HG03060 (cell line): ENCODE data around the gene SRGAP3.

Experiments
- ATAC-seq: cut with Tn5 transposase; IDR thresholded peaks from one replicate; pipeline ENCODE4 v1.9.1; 2021; ENCODE audit warnings: low read depth, moderate number of reproducible peaks; ENCODE audit not compliant: unreplicated experiment

SRGAP3 gene

DNA sequence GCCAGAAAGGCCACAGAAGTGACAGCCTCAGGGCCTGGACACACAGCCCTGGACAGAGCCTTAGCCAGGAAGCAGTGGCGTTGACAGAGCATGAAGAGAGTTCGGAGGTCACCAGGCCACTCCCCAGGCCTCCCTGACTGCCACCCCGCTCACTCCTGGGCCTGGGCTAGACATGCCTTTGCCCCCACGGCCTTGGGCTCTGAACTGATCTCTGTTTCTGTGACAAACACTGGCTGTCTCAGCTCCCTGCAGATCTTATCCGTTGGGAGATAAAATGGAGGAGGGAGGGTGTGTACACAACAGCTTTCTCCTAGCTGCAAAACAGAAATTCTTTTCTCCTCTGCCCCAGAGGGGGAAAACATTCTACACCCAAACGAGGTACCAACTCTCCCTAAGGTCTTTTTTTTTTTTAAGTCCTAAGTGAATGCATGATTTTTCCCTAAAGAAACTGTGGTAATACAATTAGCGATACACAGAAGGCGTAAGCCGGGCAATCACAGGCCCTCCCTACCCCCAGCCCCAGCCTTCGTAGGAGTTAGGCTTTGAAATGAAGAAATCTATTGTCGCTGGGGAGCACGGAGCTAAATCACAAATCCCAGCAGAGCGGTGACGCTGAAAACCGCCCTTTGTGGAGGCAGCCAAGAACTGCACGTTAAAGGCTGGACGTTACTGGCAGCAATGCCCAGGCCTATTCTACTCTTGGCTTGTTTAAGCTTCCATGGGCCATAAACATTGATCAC is 45.0 kb downstream of the SRGAP3 start:
- ATAC-seq: no peak

DNA sequence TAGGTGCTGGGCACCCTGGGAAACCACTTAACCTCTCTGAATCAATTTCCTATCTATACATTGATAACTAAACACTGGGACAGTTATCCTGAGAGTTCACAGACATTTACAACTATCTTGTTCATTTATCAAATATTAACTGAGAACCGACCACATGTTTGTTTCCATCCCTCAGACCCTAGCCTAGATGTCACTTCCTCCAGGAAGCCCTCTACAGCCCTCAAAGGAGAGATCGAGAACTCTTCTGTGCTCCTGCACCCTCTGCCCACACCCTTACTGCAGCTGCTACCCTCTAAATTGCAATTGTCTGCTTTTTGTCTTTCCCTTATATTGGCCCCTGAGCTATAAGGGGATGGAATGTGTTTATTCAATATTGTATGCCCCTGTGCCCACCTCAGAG is 46.1 kb downstream of the SRGAP3 start:
- ATAC-seq: no peak

DNA sequence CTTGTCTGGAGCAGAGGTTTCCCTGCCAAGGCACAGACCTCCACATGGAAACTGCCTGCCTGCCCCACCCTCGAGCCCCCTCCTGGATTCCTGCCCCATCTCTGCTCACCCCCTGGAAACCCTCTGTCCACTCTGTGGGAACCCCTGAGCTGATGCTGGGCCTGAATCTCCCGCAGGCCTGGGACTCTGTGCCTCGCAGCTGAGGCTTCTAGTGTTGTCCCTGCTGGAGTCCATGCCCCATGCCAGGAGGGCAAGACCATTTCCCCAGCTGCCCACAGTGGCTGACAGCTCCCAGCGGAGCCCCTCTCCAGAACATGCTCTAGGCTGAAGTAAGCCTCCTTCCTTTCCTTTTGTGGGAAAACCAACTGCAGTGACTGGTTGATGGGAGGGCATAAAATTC is 46.9 kb downstream of the SRGAP3 start:
- ATAC-seq: no peak

DNA sequence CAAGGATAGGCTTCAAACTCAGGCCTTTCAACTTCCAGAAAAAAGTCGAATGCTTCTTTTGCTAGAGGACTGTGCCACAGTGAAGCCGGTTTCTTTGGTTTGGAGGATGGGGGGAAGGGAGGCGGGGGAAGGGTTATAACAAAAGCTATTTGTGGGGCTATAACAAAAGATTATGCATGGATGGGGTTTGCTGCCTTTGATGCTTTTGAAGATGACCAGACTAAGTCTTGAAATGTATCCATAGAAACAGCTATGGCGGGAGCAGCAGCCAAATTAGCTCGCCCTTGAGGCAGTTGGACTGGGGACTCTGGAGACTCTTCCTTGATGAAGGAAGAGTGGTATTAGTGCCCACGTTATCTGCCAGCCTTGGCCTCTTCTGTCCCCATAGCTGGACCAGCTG is 47.5 kb downstream of the SRGAP3 start:
- ATAC-seq: no peak

DNA sequence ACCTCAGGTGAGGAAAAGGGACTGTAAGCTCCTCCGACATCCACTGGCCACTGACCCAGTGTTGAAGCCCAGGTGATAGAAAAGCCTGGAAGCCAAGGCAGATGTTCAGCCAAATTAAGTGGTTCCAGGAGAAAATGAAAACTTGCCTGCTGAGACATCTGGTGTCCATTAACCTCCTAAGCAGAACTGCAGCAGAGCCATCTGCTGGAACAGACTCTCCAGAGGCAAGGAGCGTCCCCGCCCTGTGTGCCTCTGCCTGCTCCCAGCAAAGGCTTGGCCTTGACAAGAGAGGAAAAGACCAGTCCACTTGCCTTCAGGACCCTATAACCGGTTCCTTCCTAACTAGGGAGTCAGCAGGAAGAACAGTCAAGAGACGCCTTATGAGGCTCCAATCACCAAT is 48.2 kb downstream of the SRGAP3 start:
- no peak for ATAC-seq

DNA sequence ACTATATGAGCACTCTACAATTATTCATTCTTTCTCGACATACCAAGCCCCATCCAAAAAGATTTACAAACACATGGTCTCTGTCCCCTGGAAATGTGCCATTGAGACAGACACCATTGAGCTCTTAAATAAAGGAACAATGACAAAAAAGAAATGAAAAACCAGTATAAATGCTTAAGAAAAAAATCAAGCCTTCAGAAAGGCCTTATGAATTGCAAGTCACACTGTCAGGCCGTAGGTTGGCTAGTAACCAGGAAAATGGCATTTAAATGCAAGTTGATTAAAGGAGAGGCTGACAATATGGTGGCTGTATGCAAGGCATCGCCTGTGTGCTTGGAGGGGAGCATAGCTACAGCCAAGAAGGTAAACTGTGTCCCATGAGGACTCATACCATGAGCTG is 49.7 kb downstream of the SRGAP3 start:
- no peak for ATAC-seq

DNA sequence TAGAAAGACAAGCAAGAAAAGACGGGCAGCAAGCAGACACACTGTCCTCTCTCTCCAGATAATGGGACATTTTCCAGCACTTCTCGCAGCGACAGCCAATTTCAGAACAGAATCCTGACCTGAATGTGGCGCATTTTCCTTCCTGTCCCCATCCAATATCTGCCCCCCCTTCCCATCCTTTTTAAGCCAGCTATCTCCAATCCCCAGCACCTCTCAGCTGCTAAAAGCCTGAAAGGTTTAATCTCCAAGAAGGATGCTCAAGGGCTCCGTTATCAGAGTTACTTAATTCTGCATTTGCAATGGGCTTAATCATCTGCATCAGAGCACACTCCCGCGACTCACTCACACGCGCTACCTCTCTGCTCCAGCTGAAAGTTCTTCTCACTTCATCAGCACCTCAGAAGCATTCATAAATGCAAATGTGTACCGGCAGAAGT is 50.5 kb downstream of the SRGAP3 start:
- ATAC-seq: no peak

DNA sequence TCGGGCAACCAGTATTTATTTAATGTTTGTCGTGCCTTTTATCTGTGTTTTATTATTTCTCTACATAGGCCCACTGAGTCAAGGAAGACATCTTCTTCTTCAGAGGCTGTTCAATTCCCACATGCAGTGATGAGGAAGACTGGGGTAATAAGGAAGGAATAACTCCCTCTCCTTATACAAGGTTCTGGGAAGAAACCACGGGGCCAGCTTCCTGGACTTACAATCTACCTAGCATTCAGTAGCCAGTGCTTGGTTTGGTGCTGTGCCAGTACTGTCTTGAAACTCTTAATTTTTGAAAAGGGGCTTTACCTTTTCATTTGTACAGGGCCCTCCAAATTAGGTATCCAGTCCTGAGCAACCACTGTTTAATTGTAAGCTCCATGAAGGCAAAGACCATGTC is 51.2 kb downstream of the SRGAP3 start:
- no peak for ATAC-seq

DNA sequence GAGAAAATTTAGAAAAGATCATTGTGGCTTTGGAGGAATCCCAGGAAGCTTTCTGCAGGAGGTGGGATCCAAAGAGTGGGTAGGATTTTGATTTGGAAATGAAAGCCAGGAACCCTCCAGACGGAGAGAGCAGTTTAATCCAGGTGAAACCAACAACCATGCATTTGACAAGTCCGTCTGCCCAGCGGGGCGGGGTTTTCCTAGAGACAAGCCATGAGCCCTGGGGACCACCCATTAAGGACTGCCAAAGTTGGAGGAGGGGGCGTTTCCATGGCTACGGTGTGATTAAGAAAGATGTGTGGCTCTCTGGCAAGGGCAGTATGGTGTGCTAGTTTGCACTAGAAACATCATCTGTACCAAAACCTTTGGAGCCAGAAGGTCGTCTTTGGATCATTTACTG is 53.4 kb downstream of the SRGAP3 start:
- no peak for ATAC-seq

DNA sequence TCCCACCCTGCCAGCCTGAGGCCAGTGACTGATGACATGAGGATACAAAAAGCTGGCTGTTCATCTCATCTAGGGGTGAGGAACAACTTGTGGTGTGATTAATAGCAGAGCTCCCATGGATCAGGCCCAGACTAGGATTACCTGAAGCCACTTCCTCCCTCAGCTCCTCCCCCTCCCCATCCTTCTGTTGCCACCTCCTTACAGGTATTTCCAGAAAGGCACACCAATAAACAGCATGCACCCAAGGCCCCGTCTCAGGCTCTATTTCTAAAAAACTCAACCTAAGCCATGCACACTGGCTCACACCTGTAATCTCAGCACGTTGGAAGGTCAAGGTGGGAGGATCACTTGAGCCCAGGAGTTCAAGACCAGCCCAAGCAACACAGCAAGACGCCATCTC is 54.1 kb downstream of the SRGAP3 start:
- ATAC-seq: no peak

DNA sequence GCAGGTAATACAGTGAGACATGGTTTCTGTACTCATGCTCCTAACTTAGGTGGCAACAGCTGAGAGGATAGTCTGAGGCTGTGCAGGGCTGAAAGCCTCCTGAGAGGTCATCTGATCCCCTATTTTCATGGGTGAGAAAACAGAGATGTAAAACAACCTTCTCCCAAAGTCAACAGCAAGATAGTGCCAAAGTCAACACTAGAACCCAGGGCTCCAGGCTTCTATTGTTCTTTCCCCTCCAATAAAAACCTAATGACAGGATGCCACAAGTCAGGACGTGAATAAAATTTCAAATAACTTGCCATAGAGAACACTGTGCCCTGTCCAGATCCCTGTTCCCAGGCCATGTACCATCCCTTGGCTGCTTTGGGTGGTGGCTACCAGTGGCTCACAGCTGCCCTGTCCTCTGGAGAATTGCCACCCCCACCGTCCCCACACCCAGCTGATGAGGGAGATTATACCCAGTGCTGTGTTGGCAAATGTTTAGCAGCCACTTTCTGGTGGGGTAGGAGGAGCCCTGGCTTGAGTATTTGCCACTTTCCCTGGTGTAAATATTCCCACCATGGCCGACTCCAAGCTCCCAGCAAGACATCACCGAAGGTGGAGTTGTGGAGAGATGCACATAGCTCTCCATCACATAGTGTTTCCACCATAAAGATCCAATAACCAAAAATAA is 54.8 kb downstream of the SRGAP3 start:
- ATAC-seq: no peak

DNA sequence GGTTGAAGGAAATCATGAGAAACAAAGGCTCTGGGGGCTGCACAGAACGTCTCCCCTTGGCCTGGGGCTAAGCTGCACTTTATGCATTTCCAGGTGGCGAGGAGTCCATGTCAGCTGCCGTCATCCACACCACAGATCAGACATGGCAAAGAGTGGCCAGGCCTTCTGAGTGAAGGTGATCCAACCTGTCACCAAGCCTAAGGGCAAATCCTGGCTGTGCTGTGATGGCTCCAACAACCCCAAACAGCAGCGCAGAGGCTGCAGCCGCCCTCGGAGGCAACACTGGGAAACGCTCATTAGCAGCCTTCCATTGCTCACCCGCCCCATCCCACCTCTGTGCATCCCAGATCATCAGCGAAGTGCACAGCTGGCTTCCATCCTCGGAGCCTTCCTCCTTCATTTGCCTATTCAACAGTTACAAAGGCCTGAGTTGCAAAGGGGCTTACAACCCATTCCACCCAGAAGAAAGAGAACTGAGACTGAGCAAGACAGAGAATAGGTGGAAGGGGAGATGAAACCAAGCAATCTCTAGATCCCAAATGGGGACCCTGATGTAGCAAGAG is 55.7 kb downstream of the SRGAP3 start:
- no peak for ATAC-seq

DNA sequence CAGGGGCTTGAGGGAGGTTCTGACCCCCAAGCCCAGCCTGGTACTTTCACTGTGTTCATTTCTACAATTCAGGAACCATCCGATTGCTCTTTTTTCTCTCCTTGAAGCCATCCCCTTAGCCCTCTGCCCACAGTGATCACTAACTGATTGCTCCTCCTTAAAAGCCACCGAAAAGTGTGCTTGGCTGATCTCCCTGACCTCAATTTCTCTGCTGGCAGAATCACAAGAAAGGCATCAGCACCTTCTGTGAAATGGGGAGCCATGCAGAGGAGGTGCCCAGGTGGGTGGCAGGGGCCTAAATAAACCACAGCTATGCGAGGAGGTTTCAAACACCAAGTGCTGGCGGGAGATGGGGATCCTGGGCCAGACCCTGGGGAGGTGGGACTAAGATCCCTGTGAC is 56.2 kb downstream of the SRGAP3 start:
- no peak for ATAC-seq

DNA sequence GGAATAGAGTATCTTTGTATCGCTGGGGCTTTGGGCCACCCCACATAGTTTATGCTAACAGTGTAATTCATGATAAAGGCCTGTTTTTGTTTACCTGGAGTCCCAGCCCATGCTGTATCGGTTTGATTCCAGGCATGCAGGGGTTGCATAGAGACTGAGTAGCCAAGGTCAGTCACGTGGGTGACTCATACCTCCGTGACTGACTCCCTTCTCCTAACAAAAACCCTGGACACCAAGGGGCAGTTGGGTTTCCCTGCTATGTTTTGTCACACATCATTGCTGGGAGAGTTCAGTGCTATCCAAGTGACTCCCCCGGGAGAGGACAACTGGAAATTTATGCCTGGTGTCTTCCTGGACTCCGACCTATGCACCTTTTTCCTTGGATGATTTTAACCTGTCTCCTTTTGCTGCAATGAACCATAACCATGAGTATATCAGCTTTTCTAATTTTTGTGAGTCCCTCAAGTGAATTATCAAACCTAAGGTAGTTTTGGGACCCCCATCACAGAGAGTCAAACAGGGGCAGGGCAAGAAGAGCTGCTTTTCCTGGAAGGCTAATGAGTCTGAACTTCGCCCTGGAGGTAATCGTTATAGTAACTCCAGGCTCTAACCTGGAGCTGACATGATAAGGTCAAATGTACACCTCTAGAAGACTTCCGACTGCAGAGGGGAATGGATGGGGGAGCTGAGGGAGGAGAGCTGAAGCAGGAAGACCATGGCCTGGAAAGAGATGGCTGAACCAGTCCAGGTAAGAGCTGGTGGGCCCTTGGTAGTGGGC is 57.0 kb downstream of the SRGAP3 start:
- no peak for ATAC-seq

DNA sequence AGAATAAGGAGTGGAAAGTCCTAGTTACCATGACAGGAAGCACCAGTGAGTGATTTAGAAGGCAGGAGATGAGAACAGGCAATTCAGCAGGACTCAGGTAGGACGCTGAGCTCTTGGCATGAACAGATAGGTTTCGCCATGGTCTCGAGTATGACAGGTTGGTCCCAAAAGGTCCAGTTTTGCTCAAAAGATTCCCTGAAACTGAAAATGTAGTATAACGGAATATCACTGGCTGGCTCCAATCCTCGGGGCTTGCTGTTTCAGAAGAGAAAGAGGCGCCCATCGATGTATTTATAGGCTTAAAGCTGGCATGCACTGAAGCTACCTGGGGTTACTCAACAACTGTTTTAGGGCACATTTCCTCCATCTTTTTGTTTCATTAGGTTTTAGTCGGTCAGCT is 59.2 kb downstream of the SRGAP3 start:
- no peak for ATAC-seq

DNA sequence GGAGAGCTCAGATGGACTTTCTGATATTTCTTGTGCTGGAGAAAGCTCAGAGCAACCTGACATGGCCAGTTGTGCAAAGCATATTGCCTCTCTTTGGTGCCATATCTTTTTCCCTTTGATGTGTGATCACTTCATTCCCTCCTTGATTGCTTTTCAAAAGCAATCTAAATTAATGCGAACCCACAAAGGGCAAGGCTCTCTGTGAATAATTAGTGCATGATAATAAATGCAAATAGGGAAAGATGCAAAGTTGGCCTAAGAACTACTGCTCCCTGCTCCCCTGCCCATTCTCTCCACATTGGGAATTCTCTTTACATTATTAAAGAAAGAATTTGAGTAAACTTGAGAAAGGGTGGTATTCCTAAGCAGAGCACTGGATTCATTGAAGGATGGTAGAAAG is 60.9 kb downstream of the SRGAP3 start:
- no peak for ATAC-seq

DNA sequence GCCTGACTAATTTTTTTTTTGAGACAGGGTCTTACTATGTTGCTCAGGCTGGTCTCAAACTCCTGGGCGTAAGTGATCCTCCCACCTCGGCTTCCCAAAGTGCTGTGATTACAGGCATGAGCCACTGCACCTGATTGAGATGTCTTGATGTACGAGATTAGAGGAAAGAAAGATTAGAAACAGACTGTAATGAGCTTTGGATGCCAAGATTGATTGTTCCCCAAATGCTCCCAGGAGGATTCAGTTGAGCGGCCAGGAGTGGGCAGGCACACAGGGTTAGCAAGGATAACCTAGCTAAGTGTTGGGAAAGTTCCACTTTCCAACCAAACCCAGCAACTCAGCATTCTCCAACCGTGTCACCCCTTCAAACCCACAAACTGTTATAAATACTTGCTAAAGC is 63.7 kb downstream of the SRGAP3 start:
- ATAC-seq: no peak

DNA sequence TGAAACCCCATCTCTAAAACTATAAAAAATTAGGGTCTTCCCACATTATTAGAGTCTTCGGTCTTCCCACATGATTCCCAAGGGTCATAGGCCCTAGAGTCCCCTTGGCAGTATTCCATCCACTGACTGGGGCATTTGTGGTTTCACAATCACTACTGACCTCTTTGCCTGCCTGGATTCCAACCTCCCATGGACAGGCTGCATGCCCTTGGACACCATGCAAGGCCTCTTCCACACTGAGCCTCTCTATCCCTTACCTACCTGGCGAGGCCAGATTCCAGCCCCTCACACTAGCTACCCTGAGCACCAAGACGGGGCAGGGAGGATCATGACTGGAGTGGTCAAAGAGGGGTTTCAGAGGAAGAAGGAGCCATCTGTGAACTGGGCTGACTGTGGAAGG is 64.4 kb downstream of the SRGAP3 start:
- ATAC-seq: no peak

DNA sequence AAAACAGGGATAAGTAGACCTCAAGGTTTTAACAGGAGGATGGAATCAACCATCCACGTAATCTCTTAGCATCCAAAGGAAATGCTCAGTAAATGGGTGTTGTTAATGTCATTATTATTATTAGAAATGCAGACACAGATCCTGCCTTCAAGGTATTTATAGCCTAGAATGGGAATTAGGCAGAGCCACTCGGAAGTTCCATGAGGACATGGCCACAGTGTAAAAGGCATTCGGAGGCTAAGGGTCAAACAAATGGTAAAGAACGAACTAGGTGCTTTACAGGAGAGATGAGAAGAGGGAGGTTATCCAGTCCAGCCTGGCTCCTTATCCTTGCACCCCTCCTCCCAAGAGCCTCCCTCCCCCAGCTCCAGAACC is 65.0 kb downstream of the SRGAP3 start:
- no peak for ATAC-seq

DNA sequence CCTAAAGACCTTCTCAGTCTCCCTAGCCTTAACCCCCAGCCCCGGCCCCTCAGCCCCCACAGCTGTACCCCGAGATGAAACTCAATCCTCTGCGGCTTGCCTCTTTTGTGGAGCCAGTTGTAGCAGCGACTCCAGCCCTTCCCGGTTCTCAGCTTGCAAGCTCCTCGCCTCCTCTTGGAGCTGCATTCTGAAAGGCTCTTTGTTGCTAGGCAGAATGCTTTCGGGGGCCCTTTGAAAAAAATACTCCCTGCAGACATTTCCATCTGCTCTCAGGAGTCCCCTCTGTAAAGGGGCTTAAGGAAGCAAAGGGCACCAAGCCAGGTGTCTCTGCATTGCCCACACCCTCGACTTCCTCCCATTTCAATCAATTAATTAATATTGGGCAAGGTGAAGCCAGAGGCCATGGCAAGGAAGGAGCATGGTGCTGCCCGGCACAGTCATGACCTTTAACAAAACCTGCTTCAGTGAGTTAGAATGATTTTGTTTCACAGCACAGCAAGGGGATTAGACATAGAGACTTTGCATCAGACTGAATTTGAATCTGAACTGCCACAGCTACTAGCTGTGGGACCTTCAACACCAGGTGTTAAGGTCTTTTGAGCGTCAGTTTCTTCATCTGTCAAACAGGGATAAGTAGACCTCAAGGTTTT is 65.5 kb downstream of the SRGAP3 start:
- ATAC-seq: no peak

DNA sequence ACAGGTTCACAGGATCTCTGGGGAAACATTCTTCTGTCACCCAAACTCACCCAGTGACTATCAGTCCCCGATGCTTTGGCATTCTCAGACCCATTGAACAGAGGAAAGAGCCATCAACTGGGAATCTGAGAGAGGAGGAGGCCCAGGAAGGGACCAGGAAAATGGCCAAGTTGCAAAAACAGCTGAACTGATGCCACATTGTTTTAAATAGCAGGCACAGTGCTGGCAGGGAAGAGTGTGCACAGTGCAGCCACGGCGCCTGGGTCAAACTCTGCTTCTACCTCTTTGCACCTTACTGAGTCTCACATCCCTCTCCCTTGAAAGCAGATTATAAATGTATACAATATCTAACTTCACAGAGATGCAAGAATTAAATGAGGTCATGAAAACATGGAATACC is 66.4 kb downstream of the SRGAP3 start:
- ATAC-seq: no peak
